WI38 (cell line): ENCODE measurements around the gene SUCLA2.

Source experiments
- H3K4me3 ChIP-seq: 2 replicates; pipeline ENCODE4 v1.5.1; 2011; ENCODE audit warnings: low read depth, mild to moderate bottlenecking, control low read depth, low read length
- TF ChIP-seq, protein P1 (sequence below): IDR thresholded peaks from 2 replicates; pipeline ENCODE4 v1.5.1; 2012; ENCODE audit warnings: low read depth, mild to moderate bottlenecking, control low read depth, low read length

Gene SUCLA2

DNA sequence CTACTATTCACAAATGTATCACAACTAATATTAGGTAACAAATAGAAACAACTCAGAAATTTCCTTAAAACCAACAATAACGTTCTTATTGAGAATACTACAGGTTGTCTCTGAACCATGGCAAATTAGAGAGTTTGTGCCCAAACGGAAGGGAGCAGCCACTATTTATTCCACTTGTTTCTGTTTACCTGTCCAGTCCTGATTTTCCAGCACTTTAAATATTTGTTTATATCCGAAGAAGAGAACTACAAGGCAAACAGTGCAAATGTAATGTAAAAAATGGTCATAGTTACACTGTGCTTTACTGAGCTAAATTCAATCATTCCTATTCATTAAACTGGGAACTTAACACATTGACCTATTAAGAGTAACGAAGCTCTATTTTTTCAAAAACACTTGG, 9.2 kb downstream of the SUCLA2 start:
- H3K4me3 ChIP-seq = no peak overlapping the region
- TF ChIP-seq, protein P1, sequence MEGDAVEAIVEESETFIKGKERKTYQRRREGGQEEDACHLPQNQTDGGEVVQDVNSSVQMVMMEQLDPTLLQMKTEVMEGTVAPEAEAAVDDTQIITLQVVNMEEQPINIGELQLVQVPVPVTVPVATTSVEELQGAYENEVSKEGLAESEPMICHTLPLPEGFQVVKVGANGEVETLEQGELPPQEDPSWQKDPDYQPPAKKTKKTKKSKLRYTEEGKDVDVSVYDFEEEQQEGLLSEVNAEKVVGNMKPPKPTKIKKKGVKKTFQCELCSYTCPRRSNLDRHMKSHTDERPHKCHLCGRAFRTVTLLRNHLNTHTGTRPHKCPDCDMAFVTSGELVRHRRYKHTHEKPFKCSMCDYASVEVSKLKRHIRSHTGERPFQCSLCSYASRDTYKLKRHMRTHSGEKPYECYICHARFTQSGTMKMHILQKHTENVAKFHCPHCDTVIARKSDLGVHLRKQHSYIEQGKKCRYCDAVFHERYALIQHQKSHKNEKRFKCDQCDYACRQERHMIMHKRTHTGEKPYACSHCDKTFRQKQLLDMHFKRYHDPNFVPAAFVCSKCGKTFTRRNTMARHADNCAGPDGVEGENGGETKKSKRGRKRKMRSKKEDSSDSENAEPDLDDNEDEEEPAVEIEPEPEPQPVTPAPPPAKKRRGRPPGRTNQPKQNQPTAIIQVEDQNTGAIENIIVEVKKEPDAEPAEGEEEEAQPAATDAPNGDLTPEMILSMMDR = no peak

DNA sequence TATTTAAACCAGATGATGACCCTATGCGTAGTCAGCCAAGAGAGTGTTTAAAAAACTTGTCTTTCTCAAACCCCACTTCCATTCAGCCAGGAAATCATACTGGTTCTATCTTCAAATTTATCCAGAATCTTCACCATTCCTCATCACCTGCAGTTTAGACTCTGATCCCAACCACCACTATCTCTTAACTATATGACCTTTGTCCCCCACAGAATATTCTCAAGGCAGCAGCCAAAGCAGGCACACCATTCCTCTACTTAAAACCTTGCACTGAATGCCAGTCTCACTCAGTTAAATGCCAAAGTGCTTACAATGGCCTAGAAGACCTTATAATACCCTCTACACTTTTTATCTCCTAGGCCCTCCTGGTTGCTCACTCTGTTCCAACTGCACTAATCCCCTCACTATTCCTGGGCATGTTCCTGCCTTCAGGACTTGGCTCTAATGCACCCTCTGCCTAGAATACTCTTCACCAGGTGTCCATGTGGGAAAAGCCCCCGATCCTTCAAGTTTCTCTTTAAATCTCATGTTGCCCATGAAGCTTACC, 10.1 kb downstream of the SUCLA2 start:
- TF ChIP-seq, protein P1 = no peak

DNA sequence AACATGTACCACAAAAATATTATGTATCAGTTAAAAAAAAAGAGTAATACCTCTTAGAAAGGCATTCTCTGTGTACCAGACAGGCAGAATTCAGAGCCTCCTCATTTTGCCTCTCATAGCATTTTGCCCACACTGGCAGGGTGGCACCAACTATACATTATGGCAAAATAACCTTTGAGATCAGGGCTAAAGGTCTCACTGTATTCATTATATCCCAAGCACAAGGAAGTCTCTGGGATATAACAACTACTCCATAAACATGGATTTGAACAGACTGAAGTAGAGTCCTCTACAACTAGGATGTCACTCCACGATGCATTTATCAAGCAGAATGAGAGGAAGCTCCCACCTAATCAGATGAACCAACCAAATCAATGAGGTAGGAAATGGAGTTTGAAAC, 10.6 kb downstream of the SUCLA2 start:
- no peak overlapping the region for H3K4me3 ChIP-seq
- TF ChIP-seq, protein P1 = no peak

More for the DNA sequence above, 10.1 kb downstream of the SUCLA2 start:
- H3K4me3 ChIP-seq = no peak overlapping the region

DNA sequence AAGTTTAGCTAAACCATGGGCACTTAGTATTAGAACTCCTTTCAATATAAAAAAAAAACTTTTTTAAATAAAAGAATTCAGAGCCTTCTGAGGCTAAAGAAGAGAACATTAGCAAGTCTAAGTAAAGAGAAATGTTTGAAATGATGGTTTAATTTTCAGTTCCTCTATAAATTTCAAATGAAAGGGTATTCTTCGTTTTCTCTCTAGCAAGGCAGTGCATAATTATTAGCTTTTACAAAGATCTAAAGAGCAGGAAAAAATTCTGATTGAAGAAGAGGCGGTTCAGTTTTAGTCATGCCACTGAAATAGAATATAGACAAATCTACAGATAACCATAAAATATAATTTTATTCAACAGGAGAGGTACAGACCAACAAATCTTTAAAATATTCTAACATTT, 18.0 kb downstream of the SUCLA2 start:
- H3K4me3 ChIP-seq = no peak overlapping the region
- TF ChIP-seq, protein P1 = no peak

DNA sequence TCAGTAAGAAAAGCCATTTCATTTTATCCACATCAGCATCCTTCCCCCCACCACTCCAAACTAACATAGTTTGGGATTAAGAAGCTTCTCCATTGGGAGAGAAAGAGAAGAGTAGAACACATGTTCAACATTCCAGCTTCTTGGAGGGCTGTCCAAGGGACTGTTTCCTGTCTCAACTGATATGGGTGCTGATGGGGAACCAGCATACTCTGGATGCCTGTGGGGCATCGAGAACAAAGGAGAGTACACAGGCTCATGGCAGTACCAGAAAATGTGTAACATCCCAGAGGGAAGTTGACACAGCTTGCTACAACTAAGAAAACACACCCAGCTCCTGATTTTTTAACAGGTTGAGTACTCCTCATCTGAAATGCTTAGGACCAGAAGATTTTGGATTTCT, 24.7 kb downstream of the SUCLA2 start:
- TF ChIP-seq, protein P1 = no peak

DNA sequence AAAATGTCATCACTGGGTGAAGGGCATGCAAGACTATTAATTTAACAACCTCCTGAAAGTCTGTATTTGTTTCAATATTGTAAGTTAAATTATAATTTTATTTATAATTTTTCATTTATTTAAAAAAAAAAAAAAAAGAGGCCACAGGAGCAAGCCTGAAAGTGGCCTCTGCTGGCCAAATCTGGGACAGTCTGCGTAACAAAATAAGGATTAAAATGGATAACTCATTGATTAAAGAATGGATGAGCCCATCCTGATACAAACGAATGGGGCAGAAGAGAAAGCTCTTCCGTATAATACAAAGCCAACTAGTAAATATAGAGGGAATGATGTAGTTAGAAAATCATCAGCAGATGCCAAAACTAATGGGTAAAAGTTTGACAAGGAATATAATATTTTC, 36.2 kb downstream of the SUCLA2 start:
- H3K4me3 ChIP-seq = no peak overlapping the region
- TF ChIP-seq, protein P1 = no peak

More for the DNA sequence above, 24.7 kb downstream of the SUCLA2 start:
- H3K4me3 ChIP-seq = no peak overlapping the region

DNA sequence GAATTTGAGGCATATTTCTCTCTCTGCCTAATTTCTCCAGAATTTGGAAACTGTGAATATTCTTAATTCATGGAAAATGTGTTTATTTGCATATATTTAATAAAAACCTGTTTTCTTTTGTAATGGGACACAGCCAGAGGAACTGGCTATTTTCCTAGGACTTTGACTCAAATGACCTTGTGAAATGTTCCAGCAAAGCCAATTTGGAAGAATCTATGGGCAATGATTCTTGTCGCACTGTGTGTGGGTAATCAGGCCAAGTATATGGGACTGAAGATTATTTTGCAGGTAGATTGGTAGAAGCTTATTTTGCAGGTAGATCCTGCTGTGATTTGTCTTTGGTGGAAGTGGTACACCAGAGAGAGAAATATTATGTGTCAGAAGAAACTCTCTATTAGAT, 38.8 kb downstream of the SUCLA2 start:
- no peak overlapping the region for H3K4me3 ChIP-seq
- TF ChIP-seq, protein P1 = no peak
